Activated T-cell treated with anti-CD3 and anti-CD28 coated beads, Interleukin-2, amount 50 U/mL, for 24 hours (primary cell): Measurements from ENCODE around the gene ENTPD6.

Experiments
- DNase-seq: peaks from one replicate; pipeline ENCODE4 v3.0.0-alpha.2; 2020
- H3K27ac Mint-ChIP-seq: 2 replicates; pipeline ENCODE4 v1.8.0; 2020; ENCODE audit warnings: mild to moderate bottlenecking, mixed read lengths
- H3K27me3 Mint-ChIP-seq: 2 replicates; pipeline ENCODE4 v1.8.0; 2020; ENCODE audit warnings: mixed read lengths
- H3K36me3 Mint-ChIP-seq: 2 replicates; pipeline ENCODE4 v1.8.0; 2020; ENCODE audit warnings: low read depth, mixed read lengths
- H3K4me1 Mint-ChIP-seq: 2 replicates; pipeline ENCODE4 v1.8.0; 2020; ENCODE audit warnings: low read depth, mixed read lengths
- H3K4me3 Mint-ChIP-seq: 2 replicates; pipeline ENCODE4 v1.8.0; 2020; ENCODE audit warnings: mild to moderate bottlenecking, moderate library complexity, mixed read lengths
- H3K9me3 Mint-ChIP-seq: 2 replicates; pipeline ENCODE4 v1.8.0; 2020; ENCODE audit warnings: mixed read lengths

The ENTPD6 gene

DNA sequence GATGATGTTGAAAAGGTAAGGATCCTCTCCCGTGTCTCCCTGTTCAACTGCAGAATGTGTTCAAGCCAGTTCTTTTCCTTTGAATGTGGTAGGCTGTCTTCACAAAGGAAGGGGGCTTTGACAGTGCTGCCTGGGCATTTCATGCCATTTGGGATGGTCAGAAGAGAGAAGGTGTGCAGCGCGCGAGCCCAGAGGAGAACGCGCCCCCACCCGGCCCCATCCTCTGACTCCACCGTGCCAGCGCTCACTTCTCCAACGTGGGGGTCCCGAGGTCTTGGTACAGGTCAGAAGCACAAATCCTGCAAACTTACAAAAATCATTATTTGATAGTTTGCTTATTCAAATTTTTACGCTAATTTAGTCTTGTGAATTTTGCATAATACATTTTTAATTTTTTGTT lies 14.4 kb downstream of the ENTPD6 start:
- Mint-ChIP-seq H3K4me1 (peaks cover 4% of the 10 kb centered on the region), H3K4me3 (no peak overlapping the region), H3K27ac (no peak overlapping the region), H3K9me3 (no peaks in the 10 kb centered on the region), H3K36me3 (peaks cover 56% of the 10 kb centered on the region), H3K27me3 (no peaks in the 10 kb centered on the region)
- DNase-seq: no peak

DNA sequence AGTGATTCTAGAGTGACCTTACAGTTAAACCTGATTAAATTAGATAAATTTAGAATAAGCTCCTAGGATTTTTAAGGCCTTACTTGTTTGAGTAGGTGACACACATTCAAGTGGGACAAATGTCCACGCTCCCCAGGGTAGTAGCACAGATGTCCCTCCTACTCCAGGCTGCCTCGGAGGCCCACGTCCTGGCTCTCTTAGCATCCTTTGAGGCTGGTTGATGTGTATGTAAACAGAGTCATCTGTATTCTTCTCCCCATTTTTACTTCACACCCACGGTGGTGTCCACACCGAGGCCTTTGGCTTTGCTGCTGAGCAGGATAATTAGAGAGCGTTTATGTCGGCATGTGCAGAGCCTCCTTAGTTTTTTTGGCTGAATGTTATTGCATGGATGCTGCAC lies 15.8 kb downstream of the ENTPD6 start:
- no peaks in the 10 kb centered on the region for H3K27me3 Mint-ChIP-seq
- no peaks in the 10 kb centered on the region for H3K9me3 Mint-ChIP-seq
- H3K36me3 Mint-ChIP-seq: peaks cover 68% of the 10 kb centered on the region
- peaks cover 3% of the 10 kb centered on the region for H3K4me1 Mint-ChIP-seq
- no peak overlapping the region for H3K4me3 Mint-ChIP-seq
- no peak for DNase-seq
- H3K27ac Mint-ChIP-seq: no peak overlapping the region

DNA sequence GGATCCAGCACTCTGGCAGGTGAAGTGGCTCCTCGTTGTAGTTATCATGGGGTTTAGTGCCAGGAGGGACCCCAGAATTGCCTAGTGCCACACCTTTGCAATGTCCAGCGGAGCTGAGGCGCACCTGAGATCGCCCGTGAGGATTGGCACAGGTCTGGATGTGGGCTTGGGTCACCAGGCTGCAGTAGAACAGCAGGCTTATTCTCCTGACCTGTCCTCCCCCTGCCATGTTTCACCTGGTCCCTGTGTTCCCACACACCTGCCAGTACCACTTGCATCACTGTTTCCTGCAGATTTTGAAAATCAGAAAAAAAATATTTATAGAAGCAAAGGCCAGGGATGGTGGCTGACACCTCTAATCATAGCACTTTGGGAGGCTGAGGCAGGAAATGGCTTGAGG lies 16.7 kb downstream of the ENTPD6 start:
- no peak for DNase-seq
- H3K9me3 Mint-ChIP-seq: no peaks in the 10 kb centered on the region
- H3K27ac Mint-ChIP-seq: no peak overlapping the region
- no peak overlapping the region for H3K4me3 Mint-ChIP-seq
- H3K36me3 Mint-ChIP-seq: peaks cover 73% of the 10 kb centered on the region
- H3K4me1 Mint-ChIP-seq: peaks cover 3% of the 10 kb centered on the region
- no peaks in the 10 kb centered on the region for H3K27me3 Mint-ChIP-seq

DNA sequence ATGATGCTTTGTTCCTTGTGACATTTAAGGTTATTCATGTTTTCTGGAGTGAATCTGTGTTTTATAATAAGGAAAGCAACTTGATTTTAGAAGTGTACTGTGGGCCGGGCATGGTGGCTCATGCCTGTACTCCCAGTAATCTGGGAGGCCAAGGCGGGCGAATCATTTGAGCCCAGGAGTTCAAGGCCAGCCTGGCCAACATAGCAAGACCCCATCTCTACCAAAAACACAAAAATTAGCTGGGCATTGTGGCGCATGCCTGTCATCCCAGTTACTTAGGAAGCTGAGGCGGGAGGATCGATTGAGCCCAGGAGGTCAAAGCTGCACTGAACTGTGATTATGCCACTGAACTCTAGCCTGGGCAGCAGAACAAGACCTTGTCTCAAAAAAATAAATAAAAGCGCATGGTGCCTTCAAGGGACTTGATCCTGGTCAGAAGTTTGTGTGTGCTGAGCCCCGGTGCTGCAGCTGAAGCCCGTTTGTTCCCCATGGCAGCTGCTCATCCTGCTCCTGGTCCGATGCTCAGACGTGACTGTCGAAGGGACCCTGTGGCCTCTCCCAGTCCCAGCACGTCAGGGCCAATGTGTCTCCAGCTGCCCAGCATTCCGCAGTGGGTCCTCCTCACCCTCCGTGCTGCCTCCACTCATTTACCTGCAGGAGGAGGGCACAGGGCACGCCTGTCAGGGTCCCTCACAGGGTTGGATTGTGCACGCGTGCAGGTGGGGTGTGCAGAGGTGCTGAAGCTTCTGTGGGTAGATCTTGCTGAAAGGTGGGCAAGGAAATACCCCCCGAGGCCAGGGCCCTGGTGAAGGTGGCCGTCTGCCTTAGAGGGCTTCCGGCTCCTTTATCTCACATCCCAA lies 18.3 kb downstream of the ENTPD6 start:
- Mint-ChIP-seq H3K4me3 (no peak overlapping the region), H3K27me3 (no peaks in the 10 kb centered on the region), H3K4me1 (peaks cover 3% of the 10 kb centered on the region), H3K36me3 (peaks cover 81% of the 10 kb centered on the region), H3K27ac (no peak overlapping the region), H3K9me3 (no peaks in the 10 kb centered on the region)
- DNase-seq: no peak

DNA sequence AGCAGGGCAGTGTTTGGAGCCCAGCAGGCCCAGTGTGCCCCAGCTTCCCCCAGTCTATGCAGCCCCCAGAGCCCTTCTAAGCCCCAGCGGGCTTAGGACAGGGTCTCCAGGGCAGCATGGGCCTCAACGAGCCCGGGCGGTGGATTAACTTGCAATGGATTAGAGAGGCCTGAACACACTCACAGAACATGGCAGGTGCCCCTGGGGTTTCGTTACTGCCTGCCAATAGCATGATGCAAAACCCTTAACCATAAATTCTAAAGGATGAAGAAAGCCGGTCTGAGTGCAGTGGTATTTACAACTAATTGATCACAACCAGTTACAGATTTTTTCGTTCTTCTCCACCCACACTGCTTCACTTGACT lies 18.9 kb downstream of the ENTPD6 start:
- peaks cover 86% of the 10 kb centered on the region for H3K36me3 Mint-ChIP-seq
- H3K9me3 Mint-ChIP-seq: no peaks in the 10 kb centered on the region

DNA sequence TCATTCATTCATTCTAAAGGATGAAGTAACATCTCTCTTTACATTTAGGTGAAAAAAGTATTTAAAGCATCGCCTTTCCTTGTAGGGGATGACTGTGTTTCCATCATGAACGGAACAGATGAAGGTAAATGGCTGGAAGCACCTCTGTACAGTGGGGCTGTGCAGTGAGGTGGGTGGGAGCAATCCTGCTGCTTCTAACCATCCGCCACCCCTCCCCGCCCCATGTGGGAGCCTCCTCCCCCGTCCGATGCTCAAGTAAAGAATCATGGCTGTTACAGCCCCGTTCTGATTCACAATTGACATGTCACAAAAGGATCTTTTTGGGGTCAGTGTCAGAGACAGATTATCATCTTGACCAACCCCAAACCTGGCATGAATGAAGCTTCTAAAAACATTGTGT lies 19.3 kb downstream of the ENTPD6 start:
- H3K4me3 Mint-ChIP-seq: no peak overlapping the region
- no peaks in the 10 kb centered on the region for H3K9me3 Mint-ChIP-seq
- H3K27ac Mint-ChIP-seq: no peak overlapping the region
- DNase-seq: no peak
- no peaks in the 10 kb centered on the region for H3K27me3 Mint-ChIP-seq
- peaks cover 87% of the 10 kb centered on the region for H3K36me3 Mint-ChIP-seq
- no peaks in the 10 kb centered on the region for H3K4me1 Mint-ChIP-seq

More for the DNA sequence above, 18.9 kb downstream of the ENTPD6 start:
- Mint-ChIP-seq H3K4me1 (peaks cover 3% of the 10 kb centered on the region), H3K27me3 (no peaks in the 10 kb centered on the region), H3K27ac (no peak overlapping the region), H3K4me3 (no peak overlapping the region)
- no peak for DNase-seq

DNA sequence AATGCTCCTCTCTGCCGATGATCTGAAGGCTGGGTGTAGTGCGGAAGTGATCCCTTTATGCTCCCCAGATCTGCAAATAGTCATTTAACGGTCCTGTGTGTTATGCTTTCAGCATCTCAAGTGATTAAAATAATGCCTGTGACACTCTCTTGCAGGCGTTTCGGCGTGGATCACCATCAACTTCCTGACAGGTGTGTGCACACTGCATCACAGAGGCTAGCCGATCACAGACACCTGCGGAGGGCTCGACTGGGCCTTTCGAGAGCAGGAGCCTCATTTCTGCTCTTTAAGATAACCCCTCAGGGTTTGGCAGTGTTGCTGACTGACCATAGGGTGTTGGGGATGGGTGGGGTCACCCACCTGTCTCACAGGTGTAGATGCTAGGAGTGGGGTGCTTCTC lies 20.0 kb downstream of the ENTPD6 start:
- Mint-ChIP-seq H3K36me3 (peaks cover 83% of the 10 kb centered on the region), H3K27ac (no peak overlapping the region), H3K4me3 (no peak overlapping the region), H3K27me3 (no peaks in the 10 kb centered on the region), H3K4me1 (no peaks in the 10 kb centered on the region), H3K9me3 (no peaks in the 10 kb centered on the region)
- no peak for DNase-seq

DNA sequence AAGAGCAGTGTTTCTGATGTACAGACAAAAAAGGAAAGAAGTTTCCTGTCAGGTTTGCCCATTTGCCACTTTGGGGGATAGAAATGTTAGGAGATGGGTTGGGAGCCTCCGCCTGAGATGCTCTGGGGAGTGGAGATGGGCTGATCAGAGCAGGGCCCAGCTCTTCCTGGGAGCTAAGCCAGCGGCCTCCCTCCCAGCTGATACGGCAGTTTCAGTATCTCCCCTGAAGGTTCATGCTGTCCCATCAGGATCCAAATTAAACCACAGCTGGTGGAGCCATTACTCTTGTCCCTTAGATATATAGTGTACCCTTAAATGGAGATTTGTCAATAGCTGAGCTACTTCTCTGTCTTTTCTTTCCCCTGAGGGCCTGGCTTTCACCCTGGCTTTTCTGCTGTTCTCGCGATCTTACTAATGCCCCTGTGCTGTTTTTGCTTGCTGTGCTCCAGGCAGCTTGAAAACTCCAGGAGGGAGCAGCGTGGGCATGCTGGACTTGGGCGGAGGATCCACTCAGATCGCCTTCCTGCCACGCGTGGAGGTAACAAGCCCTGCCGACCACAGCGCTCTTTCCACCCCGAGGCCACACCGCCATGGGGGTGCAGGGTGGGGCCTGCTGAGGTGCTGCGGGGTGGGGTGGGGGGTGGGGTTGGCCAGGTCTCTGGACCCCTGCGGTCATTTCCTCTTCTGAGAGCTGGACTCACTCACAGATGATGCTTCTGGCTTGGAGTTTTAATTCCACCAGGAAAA lies 20.9 kb downstream of the ENTPD6 start:
- Mint-ChIP-seq H3K4me3 (no peak overlapping the region), H3K27ac (no peak overlapping the region), H3K27me3 (no peaks in the 10 kb centered on the region), H3K9me3 (no peaks in the 10 kb centered on the region), H3K36me3 (peaks cover 79% of the 10 kb centered on the region), H3K4me1 (no peaks in the 10 kb centered on the region)
- no peak for DNase-seq

DNA sequence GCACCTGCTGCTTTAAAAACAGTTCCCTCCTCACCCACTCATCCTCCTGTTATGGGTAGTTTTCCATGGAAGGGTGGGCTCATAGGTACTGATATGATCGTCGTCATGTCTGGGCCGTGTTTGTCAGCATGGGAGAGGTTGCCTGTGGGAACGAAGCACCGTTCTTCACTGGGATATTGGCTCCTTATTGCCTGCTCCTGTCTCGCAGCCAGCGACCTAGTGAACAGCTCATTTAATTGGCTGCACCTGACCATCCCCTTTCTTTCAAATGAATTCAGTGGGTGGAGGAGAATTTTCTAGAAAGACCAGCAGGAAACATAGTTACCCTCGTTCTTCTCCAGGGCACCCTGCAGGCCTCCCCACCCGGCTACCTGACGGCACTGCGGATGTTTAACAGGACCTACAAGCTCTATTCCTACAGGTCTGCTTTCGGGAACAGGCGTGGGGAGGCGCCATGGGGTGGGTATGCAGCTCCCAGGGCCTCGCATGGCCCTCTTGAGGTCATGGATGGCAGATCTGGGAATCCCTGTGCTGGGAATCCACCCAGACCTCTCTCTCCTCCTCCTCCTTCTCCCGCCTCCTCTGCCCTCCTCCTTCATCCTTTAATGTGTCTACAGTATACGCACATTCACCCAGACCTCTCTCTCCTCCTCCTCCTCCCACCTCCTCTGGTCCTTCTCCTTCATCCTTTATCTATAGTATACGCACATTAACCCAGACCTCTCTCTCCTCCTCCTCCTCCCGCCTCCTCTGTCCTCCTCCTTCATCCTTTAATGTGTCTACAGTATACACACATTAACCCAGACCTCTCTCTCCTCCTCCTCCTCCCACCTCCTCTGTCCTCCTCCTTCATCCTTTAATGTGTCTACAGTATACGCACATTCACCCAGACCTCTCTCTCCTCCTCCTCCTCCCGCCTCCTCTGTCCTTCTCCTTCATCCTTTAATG lies 21.9 kb downstream of the ENTPD6 start:
- no peak overlapping the region for H3K4me3 Mint-ChIP-seq
- DNase-seq: no peak
- no peaks in the 10 kb centered on the region for H3K27me3 Mint-ChIP-seq
- no peak overlapping the region for H3K27ac Mint-ChIP-seq
- H3K36me3 Mint-ChIP-seq: peaks cover 75% of the 10 kb centered on the region
- H3K9me3 Mint-ChIP-seq: no peaks in the 10 kb centered on the region
- H3K4me1 Mint-ChIP-seq: no peaks in the 10 kb centered on the region

DNA sequence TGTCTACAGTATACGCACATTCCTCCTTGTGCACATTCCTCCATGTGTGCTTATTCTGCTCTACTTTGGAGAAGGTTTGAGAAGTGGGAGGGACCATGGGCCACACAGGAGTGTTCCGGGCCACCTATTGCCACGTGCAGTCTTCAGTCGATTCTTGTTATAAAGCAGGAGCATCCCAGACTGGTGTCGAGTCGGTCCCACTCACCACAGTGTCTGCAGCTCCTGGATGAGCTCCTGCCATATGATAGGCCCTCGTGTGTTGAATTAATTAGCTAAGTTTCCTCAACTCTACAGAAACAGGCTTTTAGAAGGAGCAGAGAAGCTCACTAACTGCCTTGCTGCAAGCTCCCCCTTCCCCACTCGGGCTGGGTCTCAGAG lies 22.6 kb downstream of the ENTPD6 start:
- Mint-ChIP-seq H3K36me3 (peaks cover 73% of the 10 kb centered on the region), H3K27ac (no peak overlapping the region), H3K9me3 (no peaks in the 10 kb centered on the region), H3K27me3 (no peaks in the 10 kb centered on the region), H3K4me1 (peaks cover 5% of the 10 kb centered on the region), H3K4me3 (no peak overlapping the region)
- peak; percentile 8 for DNase-seq

DNA sequence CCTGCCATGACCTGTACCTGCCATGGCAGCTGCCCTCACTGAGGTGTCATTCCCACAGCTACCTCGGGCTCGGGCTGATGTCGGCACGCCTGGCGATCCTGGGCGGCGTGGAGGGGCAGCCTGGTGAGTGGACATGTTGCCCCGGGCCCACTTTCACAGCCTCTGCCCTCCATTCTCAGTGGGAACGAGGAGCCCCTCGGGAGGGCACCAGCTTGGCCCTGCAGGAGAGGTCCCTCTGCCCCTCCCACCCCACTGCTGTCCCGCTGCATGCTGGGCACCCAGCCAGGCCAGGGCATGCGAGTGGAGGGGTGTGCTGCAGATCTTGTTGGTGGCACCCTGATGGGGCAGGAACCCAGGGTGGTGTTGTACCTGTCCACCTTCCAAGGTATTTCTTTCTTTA lies 23.0 kb downstream of the ENTPD6 start:
- DNase-seq: peak; percentile 2
- Mint-ChIP-seq H3K27ac (no peak overlapping the region), H3K36me3 (peaks cover 72% of the 10 kb centered on the region), H3K9me3 (no peaks in the 10 kb centered on the region), H3K27me3 (no peaks in the 10 kb centered on the region), H3K4me3 (no peak overlapping the region), H3K4me1 (peaks cover 9% of the 10 kb centered on the region)

DNA sequence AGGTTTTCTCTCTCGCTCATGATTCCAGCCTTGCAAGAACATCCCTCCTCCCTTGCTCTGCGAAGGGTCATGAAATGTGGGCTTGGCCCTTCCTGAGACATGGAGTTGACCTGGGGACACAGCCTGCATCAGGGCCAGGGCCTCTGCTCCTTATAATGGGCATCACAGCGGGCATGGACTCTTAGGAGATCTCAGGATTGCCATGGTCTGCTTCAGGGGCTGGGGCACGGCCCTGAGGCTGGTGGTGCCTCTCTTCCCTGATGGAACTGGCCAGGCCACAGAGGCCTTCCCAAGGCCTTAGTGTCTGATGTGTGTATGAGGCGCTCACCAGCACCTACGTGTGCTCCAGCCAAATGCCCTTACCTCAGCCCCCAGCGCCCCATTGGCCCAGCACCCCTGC lies 23.9 kb downstream of the ENTPD6 start:
- Mint-ChIP-seq H3K27ac (no peak overlapping the region), H3K4me1 (peaks cover 16% of the 10 kb centered on the region), H3K4me3 (no peak overlapping the region), H3K27me3 (no peaks in the 10 kb centered on the region), H3K9me3 (no peaks in the 10 kb centered on the region), H3K36me3 (peaks cover 70% of the 10 kb centered on the region)
- no peak for DNase-seq

DNA sequence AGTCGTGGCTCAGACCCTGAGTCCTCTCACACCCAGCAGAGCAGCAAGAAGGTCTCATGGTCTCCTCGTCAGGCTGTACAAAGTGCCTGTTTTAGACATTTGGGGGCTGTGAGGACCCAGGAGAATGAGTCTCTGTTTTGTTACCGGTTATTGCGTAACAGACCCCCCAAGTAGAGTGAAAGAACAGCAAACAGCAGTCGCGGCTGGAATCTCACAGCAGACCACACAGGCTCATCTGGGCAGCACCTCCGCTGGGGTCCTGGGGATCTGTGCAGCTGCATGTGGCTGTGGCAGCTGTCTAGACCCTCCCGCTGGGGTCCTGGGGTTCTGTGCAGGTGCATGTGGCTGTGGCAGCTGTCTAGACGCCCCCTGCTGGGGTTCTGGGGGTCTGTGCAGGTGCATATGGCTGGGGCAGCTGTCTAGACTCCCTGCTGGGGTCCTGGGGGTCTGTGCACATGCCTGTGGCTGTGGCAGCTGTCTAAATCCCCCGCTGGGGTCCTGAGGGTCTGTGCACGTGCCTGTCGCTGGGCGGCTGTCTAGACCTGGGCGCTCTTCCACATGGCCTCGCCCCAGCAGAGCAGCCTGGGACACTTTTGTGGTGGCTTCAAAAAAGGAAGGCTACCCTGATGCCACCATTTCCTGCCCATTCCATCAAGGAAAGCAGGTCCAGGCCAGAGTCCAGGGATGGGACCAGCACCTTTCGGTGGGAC lies 24.7 kb downstream of the ENTPD6 start:
- DNase-seq: no peak
- no peak overlapping the region for H3K4me3 Mint-ChIP-seq
- no peak overlapping the region for H3K27ac Mint-ChIP-seq
- peaks cover 19% of the 10 kb centered on the region for H3K4me1 Mint-ChIP-seq
- peaks cover 67% of the 10 kb centered on the region for H3K36me3 Mint-ChIP-seq
- H3K27me3 Mint-ChIP-seq: no peaks in the 10 kb centered on the region
- H3K9me3 Mint-ChIP-seq: no peaks in the 10 kb centered on the region
